Right lung (tissue), 5 donors: Measurements from ENCODE around the gene HPSE2. TPM values are rescaled to one million over a fixed set of nuclear protein-coding genes. Genes with fewer than 3 reads are reported as not detected.
A peak's percentile ranks its signal among the peaks of the same experiment; 100 is the strongest.

ENCODE experiments used
- DNase-seq, 2 donors: peaks; one replicate each; pipeline ENCODE4 v3.0.0-alpha.2; 2013
- polyA plus RNA-seq, 5 donors: library from polyadenylated mRNA; unstranded; fragments of 120-200 nt; gene quantifications; one replicate each; pipeline versions ENCODE4 v1.2.1 to v1.2.3, GENCODE V29; 2013; ENCODE audit warnings: inconsistent platforms in 1 of 5, low replicate concordance in 1 of 5; ENCODE audit not compliant: insufficient read length in 5 of 5, insufficient read depth in 1 of 5

The HPSE2 gene
- polyA plus RNA-seq, 5 donors, result 11.9 to 19.1 (median 13.8) TPM

GRCh38 chr10:98852686-98853085, 383.0 kb downstream of the HPSE2 start:
- DNase-seq, result no peak

GRCh38 chr10:98848361-98848760, 387.3 kb downstream of the HPSE2 start:
- no peak for DNase-seq

- DNase-seq, result no peak
Measured at GRCh38 chr10:98846787-98847186, 388.9 kb downstream of the HPSE2 start.

GRCh38 chr10:98833542-98833941, 402.1 kb downstream of the HPSE2 start:
- no peak for DNase-seq

GRCh38 chr10:98832738-98833137, 402.9 kb downstream of the HPSE2 start:
- DNase-seq, result peak; percentile 55 to 63

GRCh38 chr10:98832196-98832595, 403.5 kb downstream of the HPSE2 start:
- DNase-seq, result no peak

- DNase-seq, result no peak
Measured at GRCh38 chr10:98831391-98831790, 404.3 kb downstream of the HPSE2 start.

GRCh38 chr10:98825741-98826140, 409.9 kb downstream of the HPSE2 start:
- peak in 1 of 2 donors; percentile 58 for DNase-seq

- DNase-seq, result no peak
Measured at GRCh38 chr10:98817396-98817795, 418.3 kb downstream of the HPSE2 start.

- peak; percentile 64 to 79 for DNase-seq
Measured at GRCh38 chr10:98815039-98815885, 420.4 kb downstream of the HPSE2 start.

- peak in 1 of 2 donors; percentile 62 for DNase-seq
Measured at GRCh38 chr10:98814470-98814869, 421.2 kb downstream of the HPSE2 start.

GRCh38 chr10:98808282-98808892, 427.3 kb downstream of the HPSE2 start:
- peak in 1 of 2 donors; percentile 61 for DNase-seq

- DNase-seq, result no peak
Measured at GRCh38 chr10:98800263-98800662, 435.4 kb downstream of the HPSE2 start.

GRCh38 chr10:98795467-98795866, 440.2 kb downstream of the HPSE2 start:
- DNase-seq, result no peak

GRCh38 chr10:98790817-98791216, 444.8 kb downstream of the HPSE2 start:
- peak; percentile 9 to 18 for DNase-seq

- DNase-seq, result no peak
Measured at GRCh38 chr10:98778277-98778759, 457.3 kb downstream of the HPSE2 start.

GRCh38 chr10:98758463-98758862, 477.2 kb downstream of the HPSE2 start:
- no peak for DNase-seq

- no peak for DNase-seq
Measured at GRCh38 chr10:98748298-98748697, 487.4 kb downstream of the HPSE2 start.

- no peak for DNase-seq
Measured at GRCh38 chr10:98745645-98746044, 490.0 kb downstream of the HPSE2 start.

GRCh38 chr10:98720551-98720950, 515.1 kb downstream of the HPSE2 start:
- peak in 1 of 2 donors; percentile 6 for DNase-seq

GRCh38 chr10:98713586-98713985, 522.1 kb downstream of the HPSE2 start:
- no peak for DNase-seq

- no peak for DNase-seq
Measured at GRCh38 chr10:98696516-98696915, 539.1 kb downstream of the HPSE2 start.

- peak in 1 of 2 donors; percentile 32 for DNase-seq
Measured at GRCh38 chr10:98694883-98695282, 540.8 kb downstream of the HPSE2 start.
